ENCODE results near the gene TSPAN6.
A peak's percentile ranks its signal among the peaks of the same experiment; 100 is the strongest.

Gene TSPAN6

GRCh38 chrX:100642290-100642689, 5.7 kb upstream of the TSPAN6 start:
- DNase-seq = no peak
- Histone ChIP-seq H3K27ac (ENCODE audit: insufficient read depth in 1 of 2, low read depth in 1 of 2, low read length in 2 of 2, poor library complexity in 1 of 2, severe bottlenecking in 2 of 2) (no peak overlapping the region), H3K4me3 (ENCODE audit: control insufficient read depth in 1 of 7, extremely low read depth in 1 of 7, insufficient read depth in 4 of 7, low read depth in 2 of 7, low read length in 6 of 7) (no peak overlapping the region), H3K27me3 (replicated peaks in 2 of 5; ENCODE audit: control insufficient read depth in 4 of 5, insufficient read depth in 5 of 5, low read length in 4 of 5) (peaks cover 2 to 51% (median 18%) of the 10 kb centered on the region in 5 experiments), H3K4me1 (ENCODE audit: control extremely low read depth in 1 of 4, control insufficient read depth in 4 of 4, insufficient read depth in 4 of 4, low read length in 3 of 4) (peaks cover 0 to 3% (median 0%) of the 10 kb centered on the region in 4 experiments), H3K9me3 (ENCODE audit: control extremely low read depth in 1 of 5, control insufficient read depth in 4 of 5, insufficient read depth in 2 of 5, low read depth in 1 of 5, low read length in 4 of 5) (no peaks in the 10 kb centered on the region), H3K36me3 (ENCODE audit: control insufficient read depth in 4 of 4, insufficient read depth in 4 of 4, low read length in 3 of 4) (no peaks in the 10 kb centered on the region)
- 90% methylated on average over 1 of the region's 3 CpGs for WGBS (ENCODE audit: insufficient coverage)
- ChIA-PET CTCF (interaction anchor here (1.0 to 1.4 kb wide), 3 partner anchors 13 to 32 kb away, joined by 3 to 6 read pairs (median 4); no protein-coding TSS in a partner anchor), POLR2A (no interaction called here)

DNA sequence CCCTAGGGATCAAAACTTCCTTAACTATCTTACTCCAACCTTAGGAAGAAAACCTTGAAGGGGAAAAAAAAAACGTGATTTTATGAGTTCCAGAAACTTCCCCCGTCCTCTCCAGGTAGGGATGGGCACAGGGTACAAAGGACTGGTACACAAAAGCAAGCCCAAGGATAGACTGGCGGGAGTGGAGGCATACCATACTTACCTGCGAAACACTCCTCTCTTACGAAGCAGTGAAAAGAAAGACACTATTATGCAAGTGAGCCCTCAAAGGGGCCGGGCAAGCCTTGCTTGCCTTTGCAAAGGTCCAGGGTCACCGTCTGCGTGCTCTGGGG, 651 bp downstream of the TSPAN6 start:
- Histone ChIP-seq H3K4me1 (ENCODE audit: control extremely low read depth in 1 of 4, control insufficient read depth in 4 of 4, insufficient read depth in 4 of 4, low read length in 3 of 4) (peaks cover 0 to 7% (median 0%) of the 10 kb centered on the region in 4 experiments), H3K27ac (ENCODE audit: insufficient read depth in 1 of 2, low read depth in 1 of 2, low read length in 2 of 2, poor library complexity in 1 of 2, severe bottlenecking in 2 of 2) (no peak overlapping the region), H3K27me3 (replicated peaks in 2 of 5; ENCODE audit: control insufficient read depth in 4 of 5, insufficient read depth in 5 of 5, low read length in 4 of 5) (peaks cover 2 to 67% (median 33%) of the 10 kb centered on the region in 5 experiments), H3K9me3 (ENCODE audit: control extremely low read depth in 1 of 5, control insufficient read depth in 4 of 5, insufficient read depth in 2 of 5, low read depth in 1 of 5, low read length in 4 of 5) (no peaks in the 10 kb centered on the region), H3K4me3 (ENCODE audit: control insufficient read depth in 1 of 7, extremely low read depth in 1 of 7, insufficient read depth in 4 of 7, low read depth in 2 of 7, low read length in 6 of 7) (peak overlapping the region in 2 of 7 experiments; percentile 19 to 63), H3K36me3 (ENCODE audit: control insufficient read depth in 4 of 4, insufficient read depth in 4 of 4, low read length in 3 of 4) (peaks cover 0 to 2% (median 0%) of the 10 kb centered on the region in 4 experiments)
- WGBS (ENCODE audit: insufficient coverage) = 73% methylated on average over 6 of the region's 8 CpGs
- DNase-seq = no peak
- POLR2A ChIA-PET = no interaction called here
- CTCF ChIA-PET = no interaction called here

DNA sequence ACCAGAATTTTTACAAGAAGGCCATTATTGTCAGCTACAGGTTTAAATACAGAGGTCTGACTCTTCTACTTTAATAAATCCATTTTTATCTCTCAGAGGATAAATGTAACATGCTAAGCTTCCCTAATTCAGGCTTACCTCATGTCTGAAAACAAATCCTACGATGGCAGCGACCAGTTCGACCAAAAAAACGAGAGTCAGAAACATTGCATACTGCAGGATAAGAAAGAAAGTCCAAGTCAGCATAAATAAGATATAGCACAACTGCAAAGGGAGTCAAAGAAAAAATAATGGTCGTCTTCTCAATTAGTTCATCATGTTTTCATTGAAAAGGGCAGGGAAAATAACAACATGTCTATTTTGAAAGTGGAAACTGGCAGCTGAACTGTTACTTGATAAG, 1.6 kb downstream of the TSPAN6 start:
- POLR2A ChIA-PET = no interaction called here
- peaks cover 0 to 2% (median 0%) of the 10 kb centered on the region in 4 experiments for H3K36me3 ChIP-seq (ENCODE audit: control insufficient read depth in 4 of 4, insufficient read depth in 4 of 4, low read length in 3 of 4)
- DNase-seq = no peak
- H3K4me1 ChIP-seq (ENCODE audit: control extremely low read depth in 1 of 4, control insufficient read depth in 4 of 4, insufficient read depth in 4 of 4, low read length in 3 of 4) = peaks cover 0 to 7% (median 0%) of the 10 kb centered on the region in 4 experiments
- CTCF ChIA-PET = no interaction called here
- H3K9me3 ChIP-seq (ENCODE audit: control extremely low read depth in 1 of 5, control insufficient read depth in 4 of 5, insufficient read depth in 2 of 5, low read depth in 1 of 5, low read length in 4 of 5) = no peaks in the 10 kb centered on the region
- 100% methylated on average over 3 of the region's 5 CpGs for WGBS (ENCODE audit: insufficient coverage)
- H3K27me3 ChIP-seq (replicated peaks in 2 of 5; ENCODE audit: control insufficient read depth in 4 of 5, insufficient read depth in 5 of 5, low read length in 4 of 5) = peaks cover 4 to 68% (median 35%) of the 10 kb centered on the region in 5 experiments
- H3K27ac ChIP-seq (ENCODE audit: insufficient read depth in 1 of 2, low read depth in 1 of 2, low read length in 2 of 2, poor library complexity in 1 of 2, severe bottlenecking in 2 of 2) = no peak overlapping the region
- H3K4me3 ChIP-seq (ENCODE audit: control insufficient read depth in 1 of 7, extremely low read depth in 1 of 7, insufficient read depth in 4 of 7, low read depth in 2 of 7, low read length in 6 of 7) = no peak overlapping the region

GRCh38 chrX:100625985-100626491, 10.6 kb downstream of the TSPAN6 start:
- Histone ChIP-seq H3K36me3 (ENCODE audit: control insufficient read depth in 4 of 4, insufficient read depth in 4 of 4, low read length in 3 of 4) (no peaks in the 10 kb centered on the region), H3K27ac (ENCODE audit: insufficient read depth in 1 of 2, low read depth in 1 of 2, low read length in 2 of 2, poor library complexity in 1 of 2, severe bottlenecking in 2 of 2) (no peak overlapping the region), H3K4me1 (ENCODE audit: control extremely low read depth in 1 of 4, control insufficient read depth in 4 of 4, insufficient read depth in 4 of 4, low read length in 3 of 4) (peaks cover 8 to 15% (median 9%) of the 10 kb centered on the region in 4 experiments), H3K27me3 (replicated peaks in 2 of 5; ENCODE audit: control insufficient read depth in 4 of 5, insufficient read depth in 5 of 5, low read length in 4 of 5) (peaks cover 0 to 41% (median 29%) of the 10 kb centered on the region in 5 experiments), H3K9me3 (ENCODE audit: control extremely low read depth in 1 of 5, control insufficient read depth in 4 of 5, insufficient read depth in 2 of 5, low read depth in 1 of 5, low read length in 4 of 5) (no peaks in the 10 kb centered on the region), H3K4me3 (ENCODE audit: control insufficient read depth in 1 of 7, extremely low read depth in 1 of 7, insufficient read depth in 4 of 7, low read depth in 2 of 7, low read length in 6 of 7) (no peak overlapping the region)
- CTCF ChIA-PET = interaction anchor here (0.7 kb wide), 1 partner anchor 11 kb away, joined by 3 read pairs; no protein-coding TSS in a partner anchor
- POLR2A ChIA-PET = no interaction called here
- DNase-seq = peak; percentile 67 to 93 (median 90)
- no CpG with 5 or more reads among the region's 5 CpGs for WGBS (ENCODE audit: insufficient coverage)

GRCh38 chrX:100623001-100623400, 13.6 kb downstream of the TSPAN6 start:
- ChIA-PET POLR2A (no interaction called here), CTCF (no interaction called here)
- peaks cover 8 to 15% (median 9%) of the 10 kb centered on the region in 4 experiments for H3K4me1 ChIP-seq (ENCODE audit: control extremely low read depth in 1 of 4, control insufficient read depth in 4 of 4, insufficient read depth in 4 of 4, low read length in 3 of 4)
- peaks cover 0 to 33% (median 18%) of the 10 kb centered on the region in 5 experiments for H3K27me3 ChIP-seq (replicated peaks in 2 of 5; ENCODE audit: control insufficient read depth in 4 of 5, insufficient read depth in 5 of 5, low read length in 4 of 5)
- H3K27ac ChIP-seq (ENCODE audit: insufficient read depth in 1 of 2, low read depth in 1 of 2, low read length in 2 of 2, poor library complexity in 1 of 2, severe bottlenecking in 2 of 2) = no peak overlapping the region
- no peaks in the 10 kb centered on the region for H3K9me3 ChIP-seq (ENCODE audit: control extremely low read depth in 1 of 5, control insufficient read depth in 4 of 5, insufficient read depth in 2 of 5, low read depth in 1 of 5, low read length in 4 of 5)
- no peaks in the 10 kb centered on the region for H3K36me3 ChIP-seq (ENCODE audit: control insufficient read depth in 4 of 4, insufficient read depth in 4 of 4, low read length in 3 of 4)
- no peak for DNase-seq
- 84% methylated on average over 3 of the region's 4 CpGs for WGBS (ENCODE audit: insufficient coverage)
- H3K4me3 ChIP-seq (ENCODE audit: control insufficient read depth in 1 of 7, extremely low read depth in 1 of 7, insufficient read depth in 4 of 7, low read depth in 2 of 7, low read length in 6 of 7) = no peak overlapping the region

- peak; percentile 43 to 68 (median 65) for DNase-seq
- no peak overlapping the region for H3K27ac ChIP-seq (ENCODE audit: insufficient read depth in 1 of 2, low read depth in 1 of 2, low read length in 2 of 2, poor library complexity in 1 of 2, severe bottlenecking in 2 of 2)
- peaks cover 0 to 51% (median 25%) of the 10 kb centered on the region in 5 experiments for H3K27me3 ChIP-seq (replicated peaks in 2 of 5; ENCODE audit: control insufficient read depth in 4 of 5, insufficient read depth in 5 of 5, low read length in 4 of 5)
- ChIA-PET CTCF (interaction anchor here (0.6 to 2.5 kb wide), 7 partner anchors 11 to 106 kb away, joined by 3 to 10 read pairs (median 3); no protein-coding TSS in a partner anchor), POLR2A (no interaction called here)
- H3K4me1 ChIP-seq (ENCODE audit: control extremely low read depth in 1 of 4, control insufficient read depth in 4 of 4, insufficient read depth in 4 of 4, low read length in 3 of 4) = no peaks in the 10 kb centered on the region
- no peaks in the 10 kb centered on the region for H3K36me3 ChIP-seq (ENCODE audit: control insufficient read depth in 4 of 4, insufficient read depth in 4 of 4, low read length in 3 of 4)
- no peak overlapping the region for H3K4me3 ChIP-seq (ENCODE audit: control insufficient read depth in 1 of 7, extremely low read depth in 1 of 7, insufficient read depth in 4 of 7, low read depth in 2 of 7, low read length in 6 of 7)
- no peaks in the 10 kb centered on the region for H3K9me3 ChIP-seq (ENCODE audit: control extremely low read depth in 1 of 5, control insufficient read depth in 4 of 5, insufficient read depth in 2 of 5, low read depth in 1 of 5, low read length in 4 of 5)
- WGBS (ENCODE audit: insufficient coverage) = 13% methylated on average over 2 of the region's 3 CpGs
Observed at GRCh38 chrX:100615005-100615404, 21.6 kb downstream of the TSPAN6 start.

GRCh38 chrX:100611951-100612350, 24.7 kb downstream of the TSPAN6 start:
- 83% methylated on average over 1 of the region's 5 CpGs for WGBS (ENCODE audit: insufficient coverage)
- Histone ChIP-seq H3K9me3 (ENCODE audit: control extremely low read depth in 1 of 5, control insufficient read depth in 4 of 5, insufficient read depth in 2 of 5, low read depth in 1 of 5, low read length in 4 of 5) (no peaks in the 10 kb centered on the region), H3K27me3 (replicated peaks in 2 of 5; ENCODE audit: control insufficient read depth in 4 of 5, insufficient read depth in 5 of 5, low read length in 4 of 5) (peaks cover 0 to 78% (median 37%) of the 10 kb centered on the region in 5 experiments), H3K4me1 (ENCODE audit: control extremely low read depth in 1 of 4, control insufficient read depth in 4 of 4, insufficient read depth in 4 of 4, low read length in 3 of 4) (peaks cover 0 to 5% (median 0%) of the 10 kb centered on the region in 4 experiments), H3K36me3 (ENCODE audit: control insufficient read depth in 4 of 4, insufficient read depth in 4 of 4, low read length in 3 of 4) (no peaks in the 10 kb centered on the region), H3K4me3 (ENCODE audit: control insufficient read depth in 1 of 7, extremely low read depth in 1 of 7, insufficient read depth in 4 of 7, low read depth in 2 of 7, low read length in 6 of 7) (no peak overlapping the region), H3K27ac (ENCODE audit: insufficient read depth in 1 of 2, low read depth in 1 of 2, low read length in 2 of 2, poor library complexity in 1 of 2, severe bottlenecking in 2 of 2) (no peak overlapping the region)
- ChIA-PET CTCF (no interaction called here), POLR2A (no interaction called here)
- DNase-seq = no peak

All from common myeloid progenitor, CD34-positive (primary cell).